Suppressor macrophage treated with lipopolysaccharide for 1 hour (primary cell): ENCODE results near the gene MALRD1.
"Not testable (repeated sequence)": the region's sequence is repeated elsewhere in the genome, so short reads cannot be mapped to it uniquely, and the experiment has no call there.

Source experiments
- DNase-seq, 3 donors: peaks; one replicate each; pipeline ENCODE4 v3.0.0-alpha.2; 2020 to 2022

MALRD1 gene

GRCh38 chr10:19730167-19730906 lies 681.7 kb downstream of the MALRD1 start:
- no peak for DNase-seq

- DNase-seq: no peak
Observed at GRCh38 chr10:19730907-19731217, 682.3 kb downstream of the MALRD1 start.

- no peak for DNase-seq
Observed at GRCh38 chr10:19731560-19731959, 683.0 kb downstream of the MALRD1 start.

GRCh38 chr10:19738440-19738839 lies 689.8 kb downstream of the MALRD1 start:
- no peak for DNase-seq

GRCh38 chr10:19739232-19739631 lies 690.6 kb downstream of the MALRD1 start:
- not testable (repeated sequence) for DNase-seq

- not testable (repeated sequence) for DNase-seq
Observed at GRCh38 chr10:19742144-19742543, 693.5 kb downstream of the MALRD1 start.

- no peak for DNase-seq
Observed at GRCh38 chr10:19745672-19746071, 697.1 kb downstream of the MALRD1 start.

- DNase-seq: peak; percentile 64 to 76 (median 73)
Observed at GRCh38 chr10:19749185-19749729, 700.7 kb downstream of the MALRD1 start.

GRCh38 chr10:19750972-19751371 lies 702.4 kb downstream of the MALRD1 start:
- DNase-seq: no peak

- DNase-seq: no peak
Observed at GRCh38 chr10:19756919-19757318, 708.3 kb downstream of the MALRD1 start.

GRCh38 chr10:19762026-19762425 lies 713.4 kb downstream of the MALRD1 start:
- peak; percentile 17 to 57 (median 57) for DNase-seq

GRCh38 chr10:19764111-19764510 lies 715.5 kb downstream of the MALRD1 start:
- no peak for DNase-seq

GRCh38 chr10:19767876-19768275 lies 719.3 kb downstream of the MALRD1 start:
- DNase-seq: no peak

- DNase-seq: not testable (repeated sequence)
Observed at GRCh38 chr10:19769826-19770225, 721.2 kb downstream of the MALRD1 start.

- peak in 2 of 3 donors; percentile 11 to 30 for DNase-seq
Observed at GRCh38 chr10:19772972-19773371, 724.4 kb downstream of the MALRD1 start.

GRCh38 chr10:19775296-19775695 lies 726.7 kb downstream of the MALRD1 start:
- DNase-seq: peak; percentile 70 to 91 (median 90)

GRCh38 chr10:19777806-19778205 lies 729.2 kb downstream of the MALRD1 start:
- peak in 2 of 3 donors; percentile 24 to 34 for DNase-seq

- peak in 2 of 3 donors; percentile 38 to 48 for DNase-seq
Observed at GRCh38 chr10:19778996-19779395, 730.4 kb downstream of the MALRD1 start.

- no peak for DNase-seq
Observed at GRCh38 chr10:19782430-19783089, 734.0 kb downstream of the MALRD1 start.

GRCh38 chr10:19783721-19784120 lies 735.1 kb downstream of the MALRD1 start:
- DNase-seq: no peak
